Esophagus muscularis mucosa (tissue), 4 donors: ENCODE data around the gene AHCY. TPM values are rescaled to one million over a fixed set of nuclear protein-coding genes. Genes with fewer than 3 reads are reported as not detected.

ENCODE experiments used
- DNase-seq: peaks from one replicate; pipeline ENCODE4 v3.0.0-alpha.2; 2017; ENCODE audit errors: extremely low spot score
- H3K27ac ChIP-seq, 4 donors: fragments of 200-600 bp; sonication (generic); replicated peaks in 1 of 4; 1 replicate in 3 of 4; 2 replicates in 1 of 4; pipeline ENCODE4 v1.5.1; 2016 to 2019; ENCODE audit warnings: mild to moderate bottlenecking in 1 of 4
- H3K27me3 ChIP-seq, 4 donors: fragments of 200-600 bp; sonication (generic); one replicate each; pipeline versions ENCODE4 v1.5.1 to v1.6.0; 2016 to 2019
- H3K36me3 ChIP-seq, 4 donors: fragments of 200-600 bp; sonication (generic); one replicate each; pipeline ENCODE4 v1.5.1; 2016 to 2019
- H3K4me1 ChIP-seq, 4 donors: fragments of 200-600 bp; sonication (generic); one replicate each; pipeline ENCODE4 v1.5.1; 2016 to 2019
- H3K4me3 ChIP-seq, 4 donors: fragments of 200-600 bp; sonication (generic); 1 replicate in 2 of 4; 2 replicates in 2 of 4; pipeline ENCODE4 v1.5.1; 2016 to 2019; ENCODE audit warnings: mild to moderate bottlenecking in 4 of 4, moderate library complexity in 1 of 4
- H3K9me3 ChIP-seq, 4 donors: fragments of 200-600 bp; sonication (generic); 1 replicate in 3 of 4; 2 replicates in 1 of 4; pipeline ENCODE4 v1.5.1; 2016 to 2019
- EP300 ChIP-seq: sonication (generic); formaldehyde crosslinking; IDR thresholded peaks from one replicate; pipeline ENCODE4 v1.6.1; 2017; ENCODE audit warnings: antibody characterized with exemption
- POLR2A ChIP-seq: fragments of 450-650 bp; IDR thresholded peaks from one replicate; pipeline ENCODE4 v1.6.1; 2017; ENCODE audit warnings: antibody characterized with exemption, moderate library complexity, mild to moderate bottlenecking, low read depth
- POLR2AphosphoS5 ChIP-seq, 2 donors: sonication (generic); formaldehyde crosslinking; IDR thresholded peaks; one replicate each; pipeline ENCODE4 v1.6.1; 2017; ENCODE audit warnings: antibody characterized with exemption in 2 of 2
- WGBS: methylation state at CpG from one replicate; pipeline ENCODE4 v1.1.5; 2018; 5-methylcytosine and 5-hydroxymethylcytosine counted together
- intact Hi-C: fragments of 100-400 bp; cut with DNase I; formaldehyde crosslinking; loops from one replicate; pipeline ENCODE4 v1.15.1; 2023
- small RNA-seq, 3 donors: library from RNA; depleted of rRNA; stranded (forward); fragments of <200 nt; gene quantifications; one replicate each; pipeline ENCODE3, GENCODE V24; 2016
- total RNA-seq, 4 donors: library from RNA; depleted of rRNA; stranded (reverse); fragments of >200 nt; gene quantifications; one replicate each; pipeline versions ENCODE4 v1.1.0 to v1.2.1, GENCODE V29; 2016
- TF ChIP-seq, protein P1 (sequence below), 3 experiments: fragments of 200-600 bp in 2 of 3; fragments of 450-650 bp in 1 of 3; sonication (generic) in 2 of 3; IDR thresholded peaks; one replicate each; pipeline ENCODE4 v1.5.1; 2017 to 2019; ENCODE audit warnings: antibody characterized with exemption in 3 of 3, mild to moderate bottlenecking in 2 of 3, moderate library complexity in 1 of 3

The AHCY gene
- total RNA-seq, 4 donors from 2014 or later, result 52.7 to 77.0 (median 71.0) TPM

DNA sequence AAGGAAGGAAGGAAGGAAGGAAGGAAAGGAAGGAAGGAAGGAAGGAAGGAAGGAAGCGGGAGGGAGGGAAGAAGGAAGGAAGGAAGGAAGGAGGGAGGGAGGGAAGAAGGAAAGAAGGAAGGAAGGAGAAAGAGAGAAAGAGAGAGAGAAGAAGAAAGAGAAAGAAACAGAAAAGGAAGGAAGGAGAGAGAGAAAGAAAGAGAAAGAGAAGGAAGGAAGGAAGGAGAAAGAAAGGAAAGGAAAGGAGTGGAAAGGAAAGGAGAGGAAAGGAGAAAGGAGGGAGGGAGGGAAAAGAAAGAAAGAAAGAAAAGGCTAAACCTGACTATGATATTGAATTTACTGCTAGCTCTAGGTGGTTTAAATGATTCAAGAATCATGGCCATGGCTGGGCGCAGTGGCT is 67.3 kb downstream of the AHCY start:
- no peak overlapping the region for H3K27ac ChIP-seq
- peaks cover 0 to 23% (median 16%) of the 10 kb centered on the region in 4 donors for H3K9me3 ChIP-seq
- H3K27me3 ChIP-seq, result no peaks in the 10 kb centered on the region
- no peak overlapping the region for H3K4me3 ChIP-seq
- TF ChIP-seq, protein P1, sequence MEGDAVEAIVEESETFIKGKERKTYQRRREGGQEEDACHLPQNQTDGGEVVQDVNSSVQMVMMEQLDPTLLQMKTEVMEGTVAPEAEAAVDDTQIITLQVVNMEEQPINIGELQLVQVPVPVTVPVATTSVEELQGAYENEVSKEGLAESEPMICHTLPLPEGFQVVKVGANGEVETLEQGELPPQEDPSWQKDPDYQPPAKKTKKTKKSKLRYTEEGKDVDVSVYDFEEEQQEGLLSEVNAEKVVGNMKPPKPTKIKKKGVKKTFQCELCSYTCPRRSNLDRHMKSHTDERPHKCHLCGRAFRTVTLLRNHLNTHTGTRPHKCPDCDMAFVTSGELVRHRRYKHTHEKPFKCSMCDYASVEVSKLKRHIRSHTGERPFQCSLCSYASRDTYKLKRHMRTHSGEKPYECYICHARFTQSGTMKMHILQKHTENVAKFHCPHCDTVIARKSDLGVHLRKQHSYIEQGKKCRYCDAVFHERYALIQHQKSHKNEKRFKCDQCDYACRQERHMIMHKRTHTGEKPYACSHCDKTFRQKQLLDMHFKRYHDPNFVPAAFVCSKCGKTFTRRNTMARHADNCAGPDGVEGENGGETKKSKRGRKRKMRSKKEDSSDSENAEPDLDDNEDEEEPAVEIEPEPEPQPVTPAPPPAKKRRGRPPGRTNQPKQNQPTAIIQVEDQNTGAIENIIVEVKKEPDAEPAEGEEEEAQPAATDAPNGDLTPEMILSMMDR (IDR thresholded peaks at IDR 0.05), result no peak
- no peak for TF ChIP-seq POLR2AphosphoS5 (IDR thresholded peaks at IDR 0.05)
- no peak for TF ChIP-seq EP300
- no peak for TF ChIP-seq POLR2A
- 100% methylated on average over 2 of the region's 2 CpGs for whole genome bisulfite sequencing
- no peak for DNase-seq
- H3K36me3 ChIP-seq, result no peaks in the 10 kb centered on the region
- intact Hi-C loops, result no loop called here
- no peaks in the 10 kb centered on the region for H3K4me1 ChIP-seq

DNA sequence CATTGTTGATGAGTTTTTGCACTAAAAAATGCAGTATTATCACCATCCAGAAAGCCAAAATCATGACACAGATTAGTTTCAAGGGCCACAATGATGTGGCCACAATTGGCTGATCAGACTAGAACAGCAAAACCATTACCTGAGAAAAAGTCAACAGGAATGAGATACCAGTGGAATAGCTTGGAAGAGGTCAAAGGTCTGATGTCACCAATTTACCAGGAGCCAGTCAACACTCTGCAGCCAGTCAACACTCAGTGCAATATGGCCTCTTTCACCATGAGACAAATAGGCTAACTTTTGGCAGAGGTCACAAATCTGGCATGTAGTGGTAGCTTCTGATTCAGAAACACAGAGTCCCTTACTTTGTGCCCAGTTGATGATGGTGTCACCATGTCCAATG is 69.5 kb downstream of the AHCY start:
- no peak for DNase-seq
- Histone ChIP-seq H3K36me3 (no peaks in the 10 kb centered on the region), H3K4me3 (no peak overlapping the region), H3K27me3 (no peaks in the 10 kb centered on the region), H3K27ac (no peak overlapping the region), H3K9me3 (peaks cover 0 to 23% (median 15%) of the 10 kb centered on the region in 4 donors), H3K4me1 (no peaks in the 10 kb centered on the region)
- intact Hi-C loops, result no loop called here
- TF ChIP-seq EP300, result no peak
- TF ChIP-seq, protein P1 (IDR thresholded peaks at IDR 0.05), result no peak
- TF ChIP-seq POLR2A, result no peak
- TF ChIP-seq POLR2AphosphoS5 (IDR thresholded peaks at IDR 0.05), result no peak

DNA sequence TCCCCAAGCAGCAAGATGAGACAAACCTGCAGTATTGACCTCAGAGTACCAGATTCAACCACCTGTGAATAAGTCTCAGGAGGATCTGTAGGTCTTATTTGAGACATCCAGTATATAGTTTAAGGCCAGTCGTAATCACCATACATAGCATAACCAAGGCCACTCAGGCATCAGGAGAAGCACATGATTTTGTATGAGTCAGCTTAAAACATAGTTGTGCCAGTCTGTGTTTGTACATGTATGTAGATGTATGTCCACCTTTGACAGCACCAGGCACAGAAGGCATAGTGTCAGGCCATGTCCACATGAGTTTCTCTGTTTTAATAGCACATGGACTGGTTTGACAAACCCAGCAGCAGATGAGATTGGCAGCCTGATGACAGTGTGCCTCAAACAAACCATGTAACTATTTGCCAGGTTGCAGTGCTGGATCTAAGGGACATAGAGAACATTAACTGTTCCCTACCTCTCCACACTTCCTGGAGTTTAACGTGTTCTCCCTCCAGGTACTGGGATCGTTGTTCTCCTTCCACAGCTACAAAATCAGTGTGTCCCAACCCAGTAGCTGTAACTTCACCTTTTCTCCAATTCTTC is 70.6 kb downstream of the AHCY start:
- WGBS, result 80% methylated on average over 3 of the region's 3 CpGs
- Histone ChIP-seq H3K9me3 (peaks cover 0 to 15% (median 6%) of the 10 kb centered on the region in 4 donors), H3K27me3 (no peaks in the 10 kb centered on the region), H3K27ac (no peak overlapping the region), H3K4me3 (no peak overlapping the region), H3K36me3 (no peaks in the 10 kb centered on the region), H3K4me1 (no peaks in the 10 kb centered on the region)
- intact Hi-C loops, result no loop called here
- TF ChIP-seq, protein P1 (IDR thresholded peaks at IDR 0.05), result no peak
- no peak for TF ChIP-seq POLR2A
- TF ChIP-seq EP300, result no peak
- no peak for TF ChIP-seq POLR2AphosphoS5 (IDR thresholded peaks at IDR 0.05)
- DNase-seq, result no peak

DNA sequence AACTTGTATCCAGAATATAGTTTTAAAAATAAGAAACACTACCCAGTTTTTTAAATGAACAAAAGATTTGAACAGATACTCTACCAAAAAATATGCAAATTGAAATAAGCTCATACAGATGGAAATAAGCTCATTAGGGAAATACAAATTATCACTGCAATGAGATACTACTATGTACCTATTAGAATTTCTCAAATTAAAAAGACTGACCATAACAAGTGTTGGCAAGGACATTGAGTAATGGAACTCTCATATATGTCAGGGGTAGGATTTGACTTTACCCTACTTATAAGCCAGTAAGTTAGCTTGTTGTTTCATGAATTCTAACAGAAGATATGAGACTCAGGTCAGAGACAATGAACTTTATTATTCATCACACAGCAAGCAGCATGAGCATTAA is 71.5 kb downstream of the AHCY start:
- Histone ChIP-seq H3K27ac (no peak overlapping the region), H3K9me3 (peaks cover 0 to 7% (median 0%) of the 10 kb centered on the region in 4 donors), H3K4me1 (no peaks in the 10 kb centered on the region), H3K27me3 (no peaks in the 10 kb centered on the region), H3K36me3 (no peaks in the 10 kb centered on the region), H3K4me3 (no peak overlapping the region)
- TF ChIP-seq, protein P1 (IDR thresholded peaks at IDR 0.05), result no peak
- TF ChIP-seq EP300 (no peak), POLR2AphosphoS5 (IDR thresholded peaks at IDR 0.05) (no peak), POLR2A (no peak)
- DNase-seq, result peak; percentile 5
- intact Hi-C loops, result no loop called here

Small RNAs within 50 kb of the gene (small RNA-seq; reads per million reads assigned to genes)
- 0 reads per million in 3 donors for gene AL356299.1

Other genes starting within 250 kb of the AHCY start
- 10 to 100 TPM; 48.6 to 64.2 (median 58.7) TPM for gene EIF2S2, start 191.1 kb downstream of the AHCY start, total RNA-seq
- gene ASIP, start 61.9 kb downstream of the AHCY start, total RNA-seq, result not detected
- 10 to 100 TPM; 50.3 to 64.3 (median 52.8) TPM for gene ITCH, start 59.9 kb upstream of the AHCY start, total RNA-seq
- 100 to 1,000 TPM; 152 to 252 (median 191) TPM for gene DYNLRB1, start 213.1 kb upstream of the AHCY start, total RNA-seq